GM21528 (cell line): ENCODE results near the gene FSTL5.

Experiments used
- ATAC-seq: cut with Tn5 transposase; IDR thresholded peaks from one replicate; pipeline ENCODE4 v1.9.1; 2021; ENCODE audit warnings: mild to moderate bottlenecking, moderate library complexity; ENCODE audit not compliant: unreplicated experiment, low FRiP score

Gene FSTL5

GRCh38 chr4:161949946-161950725 is 213.7 kb downstream of the FSTL5 start:
- no peak for ATAC-seq

- no peak for ATAC-seq
Measured at GRCh38 chr4:161948026-161948770, 215.6 kb downstream of the FSTL5 start.

- no peak for ATAC-seq
Measured at GRCh38 chr4:161937596-161937995, 226.2 kb downstream of the FSTL5 start.

- ATAC-seq, result no peak
Measured at GRCh38 chr4:161936625-161937550, 226.9 kb downstream of the FSTL5 start.

- ATAC-seq, result no peak
Measured at GRCh38 chr4:161931089-161931488, 232.7 kb downstream of the FSTL5 start.

GRCh38 chr4:161929956-161930355 is 233.8 kb downstream of the FSTL5 start:
- no peak for ATAC-seq

GRCh38 chr4:161926033-161926828 is 237.6 kb downstream of the FSTL5 start:
- no peak for ATAC-seq

GRCh38 chr4:161920304-161921052 is 243.3 kb downstream of the FSTL5 start:
- no peak for ATAC-seq

GRCh38 chr4:161919442-161920220 is 244.2 kb downstream of the FSTL5 start:
- no peak for ATAC-seq

- no peak for ATAC-seq
Measured at GRCh38 chr4:161916035-161916434, 247.8 kb downstream of the FSTL5 start.

- no peak for ATAC-seq
Measured at GRCh38 chr4:161907590-161907955, 256.2 kb downstream of the FSTL5 start.

GRCh38 chr4:161906836-161907589 is 256.8 kb downstream of the FSTL5 start:
- no peak for ATAC-seq

GRCh38 chr4:161900110-161900509 is 263.7 kb downstream of the FSTL5 start:
- no peak for ATAC-seq

- no peak for ATAC-seq
Measured at GRCh38 chr4:161894493-161895167, 269.2 kb downstream of the FSTL5 start.

- ATAC-seq, result no peak
Measured at GRCh38 chr4:161894014-161894413, 269.8 kb downstream of the FSTL5 start.

- ATAC-seq, result no peak
Measured at GRCh38 chr4:161893566-161893965, 270.2 kb downstream of the FSTL5 start.

- no peak for ATAC-seq
Measured at GRCh38 chr4:161892951-161893350, 270.8 kb downstream of the FSTL5 start.
